OCI-LY1 (cell line): ENCODE measurements around the gene LRIF1.
"Not testable (repeated sequence)": the region's sequence is repeated elsewhere in the genome, so short reads cannot be mapped to it uniquely, and the experiment has no call there.

Experiments
- H2AFZ ChIP-seq: fragments of 200-600 bp; sonication (generic), shearing (Covaris generic); 2 replicates; pipeline ENCODE4 v1.6.0; 2014; ENCODE audit warnings: antibody characterized with exemption, mild to moderate bottlenecking, low read length
- H3F3A ChIP-seq: fragments of 200-600 bp; sonication (generic), shearing (Covaris generic); 2 replicates; pipeline ENCODE4 v1.6.0; 2014; ENCODE audit warnings: mild to moderate bottlenecking, antibody characterized with exemption, low read length, moderate library complexity; ENCODE audit not compliant: insufficient read depth
- H3K27ac ChIP-seq: fragments of 200-600 bp; sonication (generic); 2 replicates; pipeline ENCODE4 v1.5.1; 2014; ENCODE audit warnings: low read length, mixed run types, mild to moderate bottlenecking, low read depth; ENCODE audit not compliant: poor library complexity, severe bottlenecking
- H3K27me3 ChIP-seq: fragments of 200-600 bp; sonication (generic); 2 replicates; pipeline ENCODE4 v1.6.0; 2014; ENCODE audit warnings: antibody characterized with exemption, mild to moderate bottlenecking, low read length, moderate library complexity; ENCODE audit not compliant: insufficient read depth
- H3K36me3 ChIP-seq: fragments of 200-600 bp; sonication (generic); 2 replicates; pipeline ENCODE4 v1.6.1; 2014; ENCODE audit warnings: mild to moderate bottlenecking, antibody characterized with exemption, low read length, moderate library complexity, mixed read lengths; ENCODE audit not compliant: insufficient read depth
- H3K4me1 ChIP-seq: fragments of 200-600 bp; sonication (generic); 2 replicates; pipeline ENCODE4 v1.5.1; 2014; ENCODE audit warnings: mild to moderate bottlenecking, low read length, moderate library complexity; ENCODE audit not compliant: insufficient read depth, severe bottlenecking
- H3K4me2 ChIP-seq: fragments of 200-600 bp; sonication (generic), shearing (Covaris generic); 2 replicates; pipeline ENCODE4 v1.6.1; 2014; ENCODE audit warnings: low read length
- H3K4me3 ChIP-seq: fragments of 200-600 bp; sonication (generic); 2 replicates; pipeline ENCODE4 v1.5.1; 2014; ENCODE audit warnings: low read length, low read depth, mild to moderate bottlenecking, mixed read lengths; ENCODE audit not compliant: poor library complexity, severe bottlenecking
- H3K79me2 ChIP-seq: fragments of 200-600 bp; shearing (Covaris generic); 2 replicates; pipeline ENCODE4 v1.6.1; 2016; ENCODE audit warnings: mixed run types, low read length, mixed read lengths; ENCODE audit not compliant: insufficient read depth
- H3K9ac ChIP-seq: fragments of 200-600 bp; sonication (generic), shearing (Covaris generic); 2 replicates; pipeline ENCODE4 v1.6.1; 2014; ENCODE audit warnings: mild to moderate bottlenecking, low read length, mixed read lengths
- H3K9me2 ChIP-seq: fragments of 200-600 bp; sonication (generic), shearing (Covaris generic); 2 replicates; pipeline ENCODE4 v1.6.1; 2014; ENCODE audit warnings: low read depth, mild to moderate bottlenecking, low read length, mixed read lengths
- H3K9me3 ChIP-seq: fragments of 200-600 bp; shearing (Covaris generic); 2 replicates; pipeline ENCODE4 v1.6.1; 2014; ENCODE audit warnings: low read length, mixed read lengths
- H4K20me1 ChIP-seq: fragments of 200-600 bp; sonication (generic), shearing (Covaris generic); 2 replicates; pipeline ENCODE4 v1.6.0; 2016; ENCODE audit warnings: mild to moderate bottlenecking, low read length; ENCODE audit not compliant: insufficient read depth
- EZH2 ChIP-seq: fragments of 200-600 bp; sonication (generic), shearing (Covaris generic); IDR thresholded peaks from 2 replicates; pipeline ENCODE4 v1.8.0; 2017; ENCODE audit warnings: borderline replicate concordance, mixed run types, mild to moderate bottlenecking, antibody characterized with exemption, low read length, moderate library complexity, mixed read lengths
- TF ChIP-seq, protein P1 (sequence below): fragments of 200-600 bp; sonication (generic), shearing (Covaris generic); IDR thresholded peaks from 2 replicates; pipeline ENCODE4 v1.5.1; 2017; ENCODE audit warnings: mild to moderate bottlenecking, antibody characterized with exemption, low read length, moderate library complexity, mixed read lengths

The LRIF1 gene, protein sequence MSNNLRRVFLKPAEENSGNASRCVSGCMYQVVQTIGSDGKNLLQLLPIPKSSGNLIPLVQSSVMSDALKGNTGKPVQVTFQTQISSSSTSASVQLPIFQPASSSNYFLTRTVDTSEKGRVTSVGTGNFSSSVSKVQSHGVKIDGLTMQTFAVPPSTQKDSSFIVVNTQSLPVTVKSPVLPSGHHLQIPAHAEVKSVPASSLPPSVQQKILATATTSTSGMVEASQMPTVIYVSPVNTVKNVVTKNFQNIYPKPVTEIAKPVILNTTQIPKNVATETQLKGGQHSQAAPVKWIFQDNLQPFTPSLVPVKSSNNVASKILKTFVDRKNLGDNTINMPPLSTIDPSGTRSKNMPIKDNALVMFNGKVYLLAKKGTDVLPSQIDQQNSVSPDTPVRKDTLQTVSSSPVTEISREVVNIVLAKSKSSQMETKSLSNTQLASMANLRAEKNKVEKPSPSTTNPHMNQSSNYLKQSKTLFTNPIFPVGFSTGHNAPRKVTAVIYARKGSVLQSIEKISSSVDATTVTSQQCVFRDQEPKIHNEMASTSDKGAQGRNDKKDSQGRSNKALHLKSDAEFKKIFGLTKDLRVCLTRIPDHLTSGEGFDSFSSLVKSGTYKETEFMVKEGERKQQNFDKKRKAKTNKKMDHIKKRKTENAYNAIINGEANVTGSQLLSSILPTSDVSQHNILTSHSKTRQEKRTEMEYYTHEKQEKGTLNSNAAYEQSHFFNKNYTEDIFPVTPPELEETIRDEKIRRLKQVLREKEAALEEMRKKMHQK

DNA sequence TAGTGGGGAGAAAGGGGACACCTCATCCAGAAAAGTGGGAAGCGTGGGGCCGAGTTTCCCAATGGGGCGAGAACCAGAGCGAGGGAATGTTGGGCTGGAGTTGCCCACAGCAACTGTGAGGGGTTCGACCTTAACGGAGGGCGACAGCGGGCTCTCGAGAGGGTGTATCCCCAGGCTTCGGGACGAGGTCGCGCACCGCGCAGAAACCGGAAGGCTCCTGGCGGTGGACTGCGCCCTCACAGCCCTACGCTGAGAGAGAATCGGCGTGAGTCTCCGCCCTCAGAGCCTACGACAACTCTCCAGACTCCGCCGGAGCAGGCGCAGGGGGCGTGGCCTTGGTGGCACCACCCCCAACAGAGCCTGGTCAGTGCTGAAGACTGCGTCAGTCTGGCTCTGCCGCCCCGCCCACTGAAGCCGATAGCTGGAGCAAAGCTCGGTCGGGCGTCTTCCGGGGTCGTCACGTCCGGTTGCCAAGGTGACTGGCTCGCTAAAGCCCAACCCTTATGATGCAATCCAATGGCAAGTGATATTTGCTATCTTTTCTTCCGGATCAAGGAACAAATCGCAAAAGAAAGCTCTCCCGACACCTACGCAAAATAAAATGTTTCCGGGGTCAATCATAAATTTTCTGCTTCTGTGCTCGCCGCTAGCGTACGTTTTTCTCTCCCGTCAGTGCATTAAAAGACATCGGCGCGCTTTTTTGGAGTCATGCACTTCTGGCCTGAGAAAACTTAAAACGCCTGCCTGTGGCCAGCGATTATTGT, at the start of gene LRIF1:
TSS of gene LRIF1 (minus strand) at position 232 of the 764 bp plus-strand sequence. CDS start 234 bp downstream, outside the sequence.
- H2AFZ ChIP-seq = peak within 1 kb of the TSS; percentile 89
- no peaks in the 10 kb centered on the region for H3K9me2 ChIP-seq
- peak within 1 kb of the TSS; percentile 74 for H3K4me2 ChIP-seq
- H3K79me2 ChIP-seq = peaks cover 35% of the 10 kb centered on the region
- H3K36me3 ChIP-seq = peaks cover 45% of the 10 kb centered on the region
- TF ChIP-seq, protein P1, sequence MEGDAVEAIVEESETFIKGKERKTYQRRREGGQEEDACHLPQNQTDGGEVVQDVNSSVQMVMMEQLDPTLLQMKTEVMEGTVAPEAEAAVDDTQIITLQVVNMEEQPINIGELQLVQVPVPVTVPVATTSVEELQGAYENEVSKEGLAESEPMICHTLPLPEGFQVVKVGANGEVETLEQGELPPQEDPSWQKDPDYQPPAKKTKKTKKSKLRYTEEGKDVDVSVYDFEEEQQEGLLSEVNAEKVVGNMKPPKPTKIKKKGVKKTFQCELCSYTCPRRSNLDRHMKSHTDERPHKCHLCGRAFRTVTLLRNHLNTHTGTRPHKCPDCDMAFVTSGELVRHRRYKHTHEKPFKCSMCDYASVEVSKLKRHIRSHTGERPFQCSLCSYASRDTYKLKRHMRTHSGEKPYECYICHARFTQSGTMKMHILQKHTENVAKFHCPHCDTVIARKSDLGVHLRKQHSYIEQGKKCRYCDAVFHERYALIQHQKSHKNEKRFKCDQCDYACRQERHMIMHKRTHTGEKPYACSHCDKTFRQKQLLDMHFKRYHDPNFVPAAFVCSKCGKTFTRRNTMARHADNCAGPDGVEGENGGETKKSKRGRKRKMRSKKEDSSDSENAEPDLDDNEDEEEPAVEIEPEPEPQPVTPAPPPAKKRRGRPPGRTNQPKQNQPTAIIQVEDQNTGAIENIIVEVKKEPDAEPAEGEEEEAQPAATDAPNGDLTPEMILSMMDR = peak; percentile 21; the same call in 1 of the 2 replicates
- TF ChIP-seq EZH2 = no peak
- peaks cover 3% of the 10 kb centered on the region; the same call in 1 of the 2 replicates for H3F3A ChIP-seq
- H4K20me1 ChIP-seq = no peaks in the 10 kb centered on the region
- H3K4me3 ChIP-seq = peak within 1 kb of the TSS; percentile 78
- H3K4me1 ChIP-seq = peaks cover 19% of the 10 kb centered on the region
- H3K9ac ChIP-seq = peak within 1 kb of the TSS; percentile 82
- H3K27me3 ChIP-seq = no peaks in the 10 kb centered on the region
- peaks cover 20% of the 10 kb centered on the region for H3K9me3 ChIP-seq
- H3K27ac ChIP-seq = peak within 1 kb of the TSS; percentile 94

DNA sequence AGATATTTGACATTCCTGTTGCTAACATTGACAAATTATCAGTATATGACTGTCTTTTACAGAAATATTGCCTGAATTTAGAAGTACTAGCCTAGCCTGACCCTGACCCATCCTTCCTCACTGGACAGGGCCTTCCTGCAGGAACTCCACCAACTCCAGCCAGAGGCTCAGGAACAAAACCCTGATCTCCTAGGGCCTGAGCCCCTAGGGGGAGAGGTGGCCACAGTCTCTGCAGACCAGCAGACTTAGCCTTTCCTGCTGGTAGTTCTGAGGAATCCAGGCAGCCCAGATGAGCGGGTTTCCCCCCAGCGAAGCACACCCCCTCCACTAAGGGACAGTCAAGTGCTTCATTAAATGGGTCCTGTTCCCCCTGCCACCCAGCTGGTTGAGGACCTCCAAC, 44.3 kb upstream of the LRIF1 start:
- no peak overlapping the region for H3K4me2 ChIP-seq
- H3K27me3 ChIP-seq = peaks cover 5% of the 10 kb centered on the region; the same call in 1 of the 2 replicates
- no peak overlapping the region for H3K4me3 ChIP-seq
- H3K9ac ChIP-seq = no peak overlapping the region
- no peaks in the 10 kb centered on the region for H3K79me2 ChIP-seq
- no peaks in the 10 kb centered on the region for H3K9me2 ChIP-seq
- no peaks in the 10 kb centered on the region for H3K36me3 ChIP-seq
- H3K9me3 ChIP-seq = peaks cover 12% of the 10 kb centered on the region; the same call in 1 of the 2 replicates
- H3K27ac ChIP-seq = no peak overlapping the region
- no peaks in the 10 kb centered on the region for H3K4me1 ChIP-seq
- TF ChIP-seq EZH2 = no peak
- TF ChIP-seq, protein P1 = no peak
- no peaks in the 10 kb centered on the region for H3F3A ChIP-seq
- no peak overlapping the region for H2AFZ ChIP-seq
- H4K20me1 ChIP-seq = no peaks in the 10 kb centered on the region

GRCh38 chr1:111006556-111006955, 42.8 kb upstream of the LRIF1 start:
- Histone ChIP-seq H3K4me1 (no peaks in the 10 kb centered on the region), H3F3A (no peaks in the 10 kb centered on the region), H3K79me2 (no peaks in the 10 kb centered on the region), H2AFZ (no peak overlapping the region), H3K9me3 (peaks cover 12% of the 10 kb centered on the region; the same call in 1 of the 2 replicates), H3K27me3 (peaks cover 5% of the 10 kb centered on the region; the same call in 1 of the 2 replicates), H3K9me2 (no peaks in the 10 kb centered on the region), H3K9ac (no peak overlapping the region), H4K20me1 (no peaks in the 10 kb centered on the region), H3K4me2 (no peak overlapping the region), H3K36me3 (no peaks in the 10 kb centered on the region), H3K27ac (no peak overlapping the region), H3K4me3 (no peak overlapping the region)
- no peak for TF ChIP-seq EZH2
- TF ChIP-seq, protein P1 = no peak

GRCh38 chr1:110999607-111000006, 35.9 kb upstream of the LRIF1 start:
- H3K9ac ChIP-seq, H3K36me3 ChIP-seq: not testable (repeated sequence)

More at GRCh38 chr1:110999607-111000006, 35.9 kb upstream of the LRIF1 start:
- H3K9me3 ChIP-seq, H3K27ac ChIP-seq, H3K4me3 ChIP-seq, H2AFZ ChIP-seq, H3F3A ChIP-seq, H3K27me3 ChIP-seq, H3K4me1 ChIP-seq, H3K4me2 ChIP-seq, H4K20me1 ChIP-seq, H3K79me2 ChIP-seq, H3K9me2 ChIP-seq: not testable (repeated sequence)
